NCI-H2029 (cell line): Measurements from ENCODE around the gene GAP43.
A peak's percentile ranks its signal among the peaks of the same experiment; 100 is the strongest.

Experiments used
- DNase-seq: peaks from one replicate; lab custom pipeline; 2025; lab: John Stamatoyannopoulos, UW

Gene GAP43

GRCh38 chr3:115623044-115623868, at the start of gene GAP43:
Gene GAP43 (plus strand): TSS chr3:115623510. CDS start chr3:115623690, 180 bp downstream.
- no peak for DNase-seq

GRCh38 chr3:115576325-115576875, 46.9 kb upstream of the GAP43 start:
- no peak for DNase-seq

- no peak for DNase-seq
Measured at GRCh38 chr3:115577000-115577399, 46.3 kb upstream of the GAP43 start.

GRCh38 chr3:115578331-115578730, 45.0 kb upstream of the GAP43 start:
- no peak for DNase-seq

GRCh38 chr3:115580566-115580965, 42.7 kb upstream of the GAP43 start:
- DNase-seq = no peak

- no peak for DNase-seq
Measured at GRCh38 chr3:115581362-115582135, 41.8 kb upstream of the GAP43 start.

GRCh38 chr3:115588201-115589115, 34.9 kb upstream of the GAP43 start:
- DNase-seq = no peak

GRCh38 chr3:115590873-115591272, 32.4 kb upstream of the GAP43 start:
- DNase-seq = no peak

GRCh38 chr3:115595611-115596275, 27.6 kb upstream of the GAP43 start:
- DNase-seq = no peak

GRCh38 chr3:115598216-115598615, 25.1 kb upstream of the GAP43 start:
- no peak for DNase-seq

GRCh38 chr3:115602194-115602593, 21.1 kb upstream of the GAP43 start:
- no peak for DNase-seq

- DNase-seq = no peak
Measured at GRCh38 chr3:115611630-115612029, 11.7 kb upstream of the GAP43 start.

- peak; percentile 52 for DNase-seq
Measured at GRCh38 chr3:115615001-115615814, 8.1 kb upstream of the GAP43 start.

GRCh38 chr3:115616461-115616860, 6.8 kb upstream of the GAP43 start:
- no peak for DNase-seq

GRCh38 chr3:115617591-115617990, 5.7 kb upstream of the GAP43 start:
- DNase-seq = no peak

GRCh38 chr3:115624029-115624741, 875 bp downstream of the GAP43 start:
- DNase-seq = no peak

GRCh38 chr3:115624901-115625300, 1.6 kb downstream of the GAP43 start:
- no peak for DNase-seq

- DNase-seq = no peak
Measured at GRCh38 chr3:115626006-115626409, 2.7 kb downstream of the GAP43 start.

- DNase-seq = no peak
Measured at GRCh38 chr3:115626721-115627120, 3.4 kb downstream of the GAP43 start.
